ENCODE measurements around the gene AOC2. TPM values are rescaled to one million over a fixed set of nuclear protein-coding genes. Genes with fewer than 3 reads are reported as not detected.

AOC2 gene
- total and polyA plus RNA-seq, 2 of the 13 experiments (the other 11 are each of a cell fraction or from before 2014, with no cell fraction given) = 1.2 to 3.3 TPM

GRCh38 chr17:42878123-42878880 is 33.9 kb downstream of the AOC2 start (continued):
- TF ChIP-seq ZNF292 (CRISPR knock-in tag; IDR thresholded peaks at IDR 0.05; ENCODE audit: borderline replicate concordance, low read depth) (no peak), ZMYM3 (CRISPR knock-in tag; IDR thresholded peaks at IDR 0.05) (peak; percentile 56), SIN3A (IDR thresholded peaks at IDR 0.05; ENCODE audit: borderline replicate concordance, low read depth, low read length) (peak; percentile 12; the same call in 1 of the 2 replicates), FLYWCH1 (CRISPR knock-in tag; IDR thresholded peaks at IDR 0.05) (no peak), ZNF660 (CRISPR knock-in tag; IDR thresholded peaks at IDR 0.05; ENCODE audit: borderline replicate concordance, low read depth) (no peak), ZBTB26 (CRISPR knock-in tag; IDR thresholded peaks at IDR 0.05; ENCODE audit: borderline replicate concordance) (0 out of 2 replicates have a peak, but pooled peaks have one; percentile 12), ZNF773 (CRISPR knock-in tag; IDR thresholded peaks at IDR 0.05; ENCODE audit: borderline replicate concordance) (no peak), ZNF879 (CRISPR knock-in tag; IDR thresholded peaks at IDR 0.05) (no peak), PLRG1 (conservative IDR thresholded peaks at IDR 0.05) (no peak), ZNF709 (CRISPR knock-in tag; IDR thresholded peaks at IDR 0.05) (0 out of 2 replicates have a peak, but pooled peaks have one; percentile 26), SCMH1 (CRISPR knock-in tag; IDR thresholded peaks at IDR 0.05; ENCODE audit: borderline replicate concordance) (no peak), MZF1 (CRISPR knock-in tag; IDR thresholded peaks at IDR 0.05; ENCODE audit: borderline replicate concordance) (no peak), FOXK1 (CRISPR knock-in tag; IDR thresholded peaks at IDR 0.05; ENCODE audit: borderline replicate concordance, low read depth) (peak; percentile 39; the same call in 1 of the 2 replicates), SNAI1 (CRISPR knock-in tag; IDR thresholded peaks at IDR 0.05; ENCODE audit: borderline replicate concordance) (no peak), ZNF326 (CRISPR knock-in tag; IDR thresholded peaks at IDR 0.05; ENCODE audit: borderline replicate concordance) (no peak), HDAC1 (CRISPR knock-in tag; IDR thresholded peaks at IDR 0.05) (peak; percentile 53; the same call in 1 of the 2 replicates), TRAFD1 (CRISPR knock-in tag; IDR thresholded peaks at IDR 0.05; ENCODE audit: borderline replicate concordance) (peak; percentile 82; the same call in 1 of the 2 replicates), ZNF713 (CRISPR knock-in tag; IDR thresholded peaks at IDR 0.05) (no peak), SIX4 (CRISPR knock-in tag; IDR thresholded peaks at IDR 0.05) (no peak), ZHX2 (IDR thresholded peaks at IDR 0.05; ENCODE audit: low read depth) (no peak), ZHX2 (CRISPR knock-in tag; IDR thresholded peaks at IDR 0.05; ENCODE audit: borderline replicate concordance) (0 out of 2 replicates have a peak, but pooled peaks have one; percentile 32)

Measured in HepG2 (cell line).